Hepatocyte (in vitro differentiated cells): ENCODE measurements around the gene SPP1. TPM values are rescaled to one million over a fixed set of nuclear protein-coding genes. Genes with fewer than 3 reads are reported as not detected.

ENCODE experiments used
- DNase-seq: peaks from one replicate; pipeline ENCODE4 v3.0.0-alpha.2; 2016; ENCODE audit warnings: low spot score
- H2AFZ ChIP-seq: fragments of 200-600 bp; sonication (generic); 2 replicates; pipeline ENCODE4 v1.6.0; 2016; ENCODE audit warnings: antibody characterized with exemption, mild to moderate bottlenecking
- H3K27ac ChIP-seq: fragments of 200-600 bp; sonication (generic); 2 replicates; pipeline ENCODE4 v1.5.1; 2016; ENCODE audit warnings: mild to moderate bottlenecking
- H3K27me3 ChIP-seq: fragments of 200-600 bp; sonication (generic); 2 replicates; pipeline ENCODE4 v1.6.1; 2016
- H3K36me3 ChIP-seq: fragments of 200-600 bp; sonication (generic); replicated peaks from 2 replicates; pipeline ENCODE4 v1.5.1; 2016; ENCODE audit warnings: low read depth; ENCODE audit not compliant: insufficient read depth
- H3K4me1 ChIP-seq: fragments of 200-600 bp; sonication (generic); 2 replicates; pipeline ENCODE4 v1.5.1; 2016; ENCODE audit warnings: mild to moderate bottlenecking, moderate library complexity; ENCODE audit not compliant: insufficient read depth
- H3K4me2 ChIP-seq: fragments of 200-600 bp; sonication (generic); 2 replicates; pipeline ENCODE4 v1.6.0; 2016
- H3K4me3 ChIP-seq: fragments of 200-600 bp; sonication (generic); 2 replicates; pipeline ENCODE4 v1.5.1; 2016; ENCODE audit warnings: mild to moderate bottlenecking
- H3K79me2 ChIP-seq: fragments of 200-600 bp; sonication (generic); 2 replicates; pipeline ENCODE4 v1.6.0; 2017; ENCODE audit warnings: mild to moderate bottlenecking
- H3K9me2 ChIP-seq: fragments of 200-600 bp; sonication (generic); replicated peaks from 2 replicates; pipeline ENCODE4 v1.6.0; 2017; ENCODE audit warnings: mild to moderate bottlenecking; ENCODE audit not compliant: insufficient read depth
- H3K9me3 ChIP-seq: fragments of 200-600 bp; sonication (generic); 2 replicates; pipeline ENCODE4 v1.5.1; 2016; ENCODE audit warnings: low read depth, mild to moderate bottlenecking
- H4K20me1 ChIP-seq: fragments of 200-600 bp; sonication (generic); 2 replicates; pipeline ENCODE4 v1.6.0; 2016; ENCODE audit warnings: mild to moderate bottlenecking; ENCODE audit not compliant: insufficient read depth, poor library complexity, severe bottlenecking
- EZH2 ChIP-seq: fragments of 200-600 bp; sonication (generic); IDR thresholded peaks from 2 replicates; pipeline ENCODE4 v1.6.1; 2016; ENCODE audit warnings: antibody characterized with exemption, mild to moderate bottlenecking, borderline replicate concordance
- EZH2phosphoT487 ChIP-seq: fragments of 200-600 bp; sonication (generic); IDR thresholded peaks from one replicate; pipeline ENCODE4 v1.6.1; 2018; ENCODE audit warnings: antibody characterized with exemption, mild to moderate bottlenecking, low read depth, moderate library complexity; ENCODE audit not compliant: unreplicated experiment, severe bottlenecking
- WGBS: methylation state at CpG from one replicate; pipeline ENCODE4 v1.1.6; 2016; ENCODE audit warnings: low lambda C conversion rate; ENCODE audit errors: missing lambda C conversion rate; 5-methylcytosine and 5-hydroxymethylcytosine counted together
- polyA plus RNA-seq: library from polyadenylated mRNA; unstranded; fragments of >200 nt; fragmentation: Nextera tagmentation; extraction: Ambion mirVana; gene quantifications from 2 replicates; pipeline ENCODE4 v1.2.1, GENCODE V29; 2016
- total RNA-seq: library from RNA; depleted of rRNA; stranded (reverse); fragments of >200 nt; gene quantifications from 2 replicates; pipeline ENCODE4 v1.2.3, GENCODE V29; 2014
- TF ChIP-seq, protein P1 (sequence below): fragments of 200-600 bp; sonication (generic); IDR thresholded peaks from 2 replicates; pipeline ENCODE4 v1.5.1; 2016; ENCODE audit warnings: antibody characterized with exemption, mild to moderate bottlenecking; ENCODE audit not compliant: poor library complexity

Gene SPP1
- total and polyA plus RNA-seq, 2 experiments from 2014 or later: 225 to 244 TPM

DNA sequence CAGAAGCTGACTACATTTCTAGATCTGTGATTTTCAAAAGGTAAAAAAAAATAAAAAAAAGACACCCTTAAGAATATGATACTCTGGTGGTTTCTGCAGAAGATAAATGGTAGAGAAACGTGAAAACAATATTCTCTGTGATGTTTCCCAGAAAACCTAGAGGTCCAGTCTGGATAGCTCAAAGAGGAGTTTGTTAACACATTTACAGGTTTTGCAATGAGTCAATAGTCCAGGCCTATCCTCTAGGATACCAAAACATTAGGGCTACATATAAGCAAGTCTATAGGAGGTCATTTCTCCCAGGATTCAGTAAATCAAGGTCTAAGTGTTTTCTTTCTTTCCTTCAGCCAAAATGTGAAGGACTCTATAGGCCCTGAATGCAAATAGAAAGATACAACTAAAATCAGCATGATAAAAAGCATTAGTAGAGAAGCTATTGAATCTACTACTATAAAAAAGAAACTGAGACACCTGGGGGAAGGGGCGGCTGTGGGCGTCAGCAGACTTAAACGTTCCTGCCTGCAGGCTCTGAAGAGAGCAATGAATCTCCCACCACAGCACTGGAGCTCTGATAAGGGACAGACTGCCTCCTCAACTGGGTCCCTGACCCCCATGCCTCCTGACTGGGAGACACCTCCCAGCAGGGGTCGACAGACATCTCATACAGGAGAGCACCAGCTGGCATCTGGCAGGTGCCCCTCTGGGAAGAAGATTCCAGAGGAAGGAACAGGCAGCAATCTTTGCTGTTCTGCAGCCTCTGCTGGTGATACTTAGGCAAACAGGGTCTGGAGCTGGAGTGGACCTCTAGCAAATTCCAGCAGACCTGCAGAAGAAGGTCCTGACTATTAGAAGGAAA is 33.7 kb upstream of the SPP1 start:
- no peaks in the 10 kb centered on the region for H3K36me3 ChIP-seq
- H3K4me3 ChIP-seq: no peak overlapping the region
- no peaks in the 10 kb centered on the region for H4K20me1 ChIP-seq
- H3K79me2 ChIP-seq: no peaks in the 10 kb centered on the region
- no peaks in the 10 kb centered on the region for H3K9me2 ChIP-seq
- DNase-seq: no peak
- TF ChIP-seq EZH2phosphoT487 (no peak), EZH2 (no peak)
- TF ChIP-seq, protein P1, sequence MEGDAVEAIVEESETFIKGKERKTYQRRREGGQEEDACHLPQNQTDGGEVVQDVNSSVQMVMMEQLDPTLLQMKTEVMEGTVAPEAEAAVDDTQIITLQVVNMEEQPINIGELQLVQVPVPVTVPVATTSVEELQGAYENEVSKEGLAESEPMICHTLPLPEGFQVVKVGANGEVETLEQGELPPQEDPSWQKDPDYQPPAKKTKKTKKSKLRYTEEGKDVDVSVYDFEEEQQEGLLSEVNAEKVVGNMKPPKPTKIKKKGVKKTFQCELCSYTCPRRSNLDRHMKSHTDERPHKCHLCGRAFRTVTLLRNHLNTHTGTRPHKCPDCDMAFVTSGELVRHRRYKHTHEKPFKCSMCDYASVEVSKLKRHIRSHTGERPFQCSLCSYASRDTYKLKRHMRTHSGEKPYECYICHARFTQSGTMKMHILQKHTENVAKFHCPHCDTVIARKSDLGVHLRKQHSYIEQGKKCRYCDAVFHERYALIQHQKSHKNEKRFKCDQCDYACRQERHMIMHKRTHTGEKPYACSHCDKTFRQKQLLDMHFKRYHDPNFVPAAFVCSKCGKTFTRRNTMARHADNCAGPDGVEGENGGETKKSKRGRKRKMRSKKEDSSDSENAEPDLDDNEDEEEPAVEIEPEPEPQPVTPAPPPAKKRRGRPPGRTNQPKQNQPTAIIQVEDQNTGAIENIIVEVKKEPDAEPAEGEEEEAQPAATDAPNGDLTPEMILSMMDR: no peak
- no peaks in the 10 kb centered on the region for H3K4me1 ChIP-seq
- no peak overlapping the region for H3K27ac ChIP-seq
- no peaks in the 10 kb centered on the region for H3K27me3 ChIP-seq
- 44% methylated on average over 5 of the region's 5 CpGs for WGBS
- H2AFZ ChIP-seq: no peak overlapping the region
- H3K9me3 ChIP-seq: no peaks in the 10 kb centered on the region
- H3K4me2 ChIP-seq: no peak overlapping the region

DNA sequence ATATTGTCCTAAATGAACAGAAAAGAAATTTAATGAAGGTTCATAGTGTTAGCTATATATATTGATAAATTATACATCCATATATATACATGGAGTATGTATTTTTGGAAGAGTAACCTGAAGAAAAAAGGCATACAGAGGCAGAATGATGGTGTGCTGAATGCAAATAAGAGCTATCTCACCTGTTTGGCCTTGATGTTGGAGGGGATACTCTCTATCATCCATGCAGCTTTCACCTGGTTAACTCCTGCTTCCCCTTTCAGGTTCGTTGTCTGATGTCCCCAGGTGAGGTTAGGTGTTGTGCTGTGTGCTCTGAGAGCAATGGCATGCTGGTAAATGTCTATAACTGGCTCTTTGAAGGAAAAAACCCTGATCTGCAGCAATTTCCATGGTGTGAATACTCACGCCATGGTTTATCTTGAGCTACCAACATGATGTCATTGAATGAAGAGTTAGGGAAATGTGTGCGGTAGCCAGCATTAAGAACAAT is 31.8 kb upstream of the SPP1 start:
- H3K9me2 ChIP-seq: no peaks in the 10 kb centered on the region
- no peak for DNase-seq
- WGBS: 91% methylated on average over 3 of the region's 3 CpGs

DNA sequence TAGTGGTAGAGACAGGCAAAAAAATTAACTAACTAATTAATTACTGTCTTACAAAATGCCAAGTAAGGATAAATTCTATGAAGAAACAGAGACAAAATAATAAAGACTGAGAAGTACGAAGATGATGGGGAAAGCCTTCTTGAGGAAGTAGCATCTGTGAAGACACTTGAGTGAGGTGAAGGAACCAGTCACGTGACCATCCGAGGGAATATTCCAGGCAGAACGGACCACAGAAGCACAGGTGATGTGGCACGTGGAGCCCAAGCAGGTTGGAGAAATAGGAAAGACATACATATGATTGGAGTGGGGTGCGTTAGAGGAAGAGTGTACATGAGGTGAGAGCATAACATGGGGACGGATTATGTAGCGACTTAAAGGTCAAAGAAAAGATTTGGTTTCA is 30.5 kb upstream of the SPP1 start:
- H3K27me3 ChIP-seq: no peaks in the 10 kb centered on the region
- no peaks in the 10 kb centered on the region for H3K79me2 ChIP-seq
- H3K9me2 ChIP-seq: no peaks in the 10 kb centered on the region
- WGBS: 94% methylated on average over 8 of the region's 8 CpGs
- H3K4me1 ChIP-seq: no peaks in the 10 kb centered on the region
- no peaks in the 10 kb centered on the region for H3K36me3 ChIP-seq
- no peak overlapping the region for H3K27ac ChIP-seq
- no peaks in the 10 kb centered on the region for H4K20me1 ChIP-seq
- DNase-seq: no peak
- TF ChIP-seq, protein P1: no peak
- TF ChIP-seq EZH2phosphoT487 (no peak), EZH2 (no peak)
- H3K4me3 ChIP-seq: no peak overlapping the region
- H3K4me2 ChIP-seq: no peak overlapping the region
- H2AFZ ChIP-seq: no peak overlapping the region
- H3K9me3 ChIP-seq: no peaks in the 10 kb centered on the region

More for the DNA sequence above, 31.8 kb upstream of the SPP1 start:
- Histone ChIP-seq H3K79me2 (no peaks in the 10 kb centered on the region), H3K4me3 (no peak overlapping the region), H3K36me3 (no peaks in the 10 kb centered on the region), H3K27me3 (no peaks in the 10 kb centered on the region), H3K27ac (no peak overlapping the region), H3K4me2 (no peak overlapping the region), H2AFZ (no peak overlapping the region), H3K9me3 (no peaks in the 10 kb centered on the region), H3K4me1 (no peaks in the 10 kb centered on the region), H4K20me1 (no peaks in the 10 kb centered on the region)
- TF ChIP-seq, protein P1: no peak
- no peak for TF ChIP-seq EZH2phosphoT487
- no peak for TF ChIP-seq EZH2
